ENCODE measurements around the gene SLC25A24.
"Not testable (repeated sequence)": the region's sequence is repeated elsewhere in the genome, so short reads cannot be mapped to it uniquely, and the experiment has no call there.

DNA sequence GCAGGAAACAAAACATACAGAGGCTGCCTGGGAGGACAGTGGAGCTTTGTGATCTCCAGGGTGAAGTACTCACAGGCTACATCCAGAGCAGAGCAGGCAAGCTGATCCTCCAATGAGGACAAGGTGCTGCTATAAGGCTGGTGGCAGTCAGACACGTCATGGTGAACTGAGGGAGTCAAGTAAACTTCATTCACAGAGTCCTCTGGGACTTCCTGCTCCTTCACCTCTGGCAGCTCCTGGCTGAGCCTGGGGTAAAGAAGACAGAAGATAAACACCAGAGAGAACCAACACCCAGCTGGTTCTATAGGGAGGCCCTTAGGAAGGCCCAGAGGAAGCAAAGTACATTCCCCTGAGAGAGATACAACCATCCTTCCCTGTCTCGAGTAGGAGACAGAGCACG, 32.0 kb upstream of the SLC25A24 start:
- TF ChIP-seq EP300, POLR2A (IDR thresholded peaks at IDR 0.05): not testable (repeated sequence)
- TF ChIP-seq, protein P1, sequence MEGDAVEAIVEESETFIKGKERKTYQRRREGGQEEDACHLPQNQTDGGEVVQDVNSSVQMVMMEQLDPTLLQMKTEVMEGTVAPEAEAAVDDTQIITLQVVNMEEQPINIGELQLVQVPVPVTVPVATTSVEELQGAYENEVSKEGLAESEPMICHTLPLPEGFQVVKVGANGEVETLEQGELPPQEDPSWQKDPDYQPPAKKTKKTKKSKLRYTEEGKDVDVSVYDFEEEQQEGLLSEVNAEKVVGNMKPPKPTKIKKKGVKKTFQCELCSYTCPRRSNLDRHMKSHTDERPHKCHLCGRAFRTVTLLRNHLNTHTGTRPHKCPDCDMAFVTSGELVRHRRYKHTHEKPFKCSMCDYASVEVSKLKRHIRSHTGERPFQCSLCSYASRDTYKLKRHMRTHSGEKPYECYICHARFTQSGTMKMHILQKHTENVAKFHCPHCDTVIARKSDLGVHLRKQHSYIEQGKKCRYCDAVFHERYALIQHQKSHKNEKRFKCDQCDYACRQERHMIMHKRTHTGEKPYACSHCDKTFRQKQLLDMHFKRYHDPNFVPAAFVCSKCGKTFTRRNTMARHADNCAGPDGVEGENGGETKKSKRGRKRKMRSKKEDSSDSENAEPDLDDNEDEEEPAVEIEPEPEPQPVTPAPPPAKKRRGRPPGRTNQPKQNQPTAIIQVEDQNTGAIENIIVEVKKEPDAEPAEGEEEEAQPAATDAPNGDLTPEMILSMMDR (IDR thresholded peaks at IDR 0.05) = not testable (repeated sequence)

All from tibial nerve (tissue), 4 donors.